LNCaP clone FGC (cell line): ENCODE results near the gene SLAMF9.

Source experiments
- DNase-seq: peaks from one replicate; pipeline ENCODE4 v3.0.0-alpha.2; 2011; ENCODE audit warnings: low read depth
- H3K4me3 ChIP-seq: 2 replicates; pipeline ENCODE4 v1.5.1; 2011; ENCODE audit warnings: mild to moderate bottlenecking, low read depth, low read length, control low read depth
- CTCF ChIP-seq: IDR thresholded peaks from 2 replicates; pipeline ENCODE4 v1.5.1; 2012; ENCODE audit warnings: mild to moderate bottlenecking; ENCODE audit not compliant: control insufficient read depth, insufficient read depth; ENCODE audit errors: extremely low read depth

SLAMF9 gene

GRCh38 chr1:159970932-159971342, 16.9 kb upstream of the SLAMF9 start:
- no peak for DNase-seq
- H3K4me3 ChIP-seq, result no peak overlapping the region
- no peak for TF ChIP-seq CTCF

- no peak overlapping the region for H3K4me3 ChIP-seq
- DNase-seq, result no peak
- TF ChIP-seq CTCF, result no peak
These were observed 14.9 kb upstream of the SLAMF9 start for GRCh38 chr1:159968901-159969300.

- no peak for DNase-seq
- H3K4me3 ChIP-seq, result no peak overlapping the region
- no peak for TF ChIP-seq CTCF
These were observed 11.2 kb upstream of the SLAMF9 start for GRCh38 chr1:159965263-159965662.

GRCh38 chr1:159964144-159964543, 10.1 kb upstream of the SLAMF9 start:
- DNase-seq, result no peak
- no peak for TF ChIP-seq CTCF
- H3K4me3 ChIP-seq, result no peak overlapping the region

GRCh38 chr1:159962176-159962575, 8.1 kb upstream of the SLAMF9 start:
- no peak overlapping the region for H3K4me3 ChIP-seq
- DNase-seq, result no peak
- TF ChIP-seq CTCF, result no peak

- H3K4me3 ChIP-seq, result peak overlapping the region; percentile 4
- TF ChIP-seq CTCF, result no peak
- no peak for DNase-seq
These were observed 7.6 kb upstream of the SLAMF9 start for GRCh38 chr1:159961636-159962035.

- no peak for DNase-seq
- TF ChIP-seq CTCF, result no peak
- peak overlapping the region; percentile 4 for H3K4me3 ChIP-seq
These were observed 6.8 kb upstream of the SLAMF9 start for GRCh38 chr1:159960721-159961381.
